Smooth muscle cell (in vitro differentiated cells): Measurements from ENCODE around the gene DCUN1D2. TPM values are rescaled to one million over a fixed set of nuclear protein-coding genes. Genes with fewer than 3 reads are reported as not detected.

ENCODE experiments used
- DNase-seq: peaks from one replicate; lab custom pipeline; 2025; ENCODE audit not compliant: unreplicated experiment; lab: John Stamatoyannopoulos, UW
- H2AFZ ChIP-seq: fragments of 200-600 bp; sonication (generic); 2 replicates; pipeline ENCODE4 v1.6.0; 2016; ENCODE audit warnings: antibody characterized with exemption, low read depth, mild to moderate bottlenecking
- H3F3A ChIP-seq: fragments of 200-600 bp; sonication (generic); 2 replicates; pipeline ENCODE4 v1.6.0; 2017; ENCODE audit warnings: antibody characterized with exemption, low read depth
- H3K27ac ChIP-seq: fragments of 200-600 bp; sonication (generic); 2 replicates; pipeline ENCODE4 v1.5.1; 2016; ENCODE audit warnings: low read depth, mild to moderate bottlenecking
- H3K27me3 ChIP-seq: fragments of 200-600 bp; sonication (generic); 2 replicates; pipeline ENCODE4 v1.6.1; 2016; ENCODE audit warnings: low read depth, mild to moderate bottlenecking
- H3K36me3 ChIP-seq: fragments of 200-600 bp; sonication (generic); 2 replicates; pipeline ENCODE4 v1.5.1; 2016; ENCODE audit warnings: low read depth
- H3K4me1 ChIP-seq: fragments of 200-600 bp; sonication (generic); 2 replicates; pipeline ENCODE4 v1.5.1; 2016; ENCODE audit warnings: low read depth
- H3K4me2 ChIP-seq: fragments of 200-600 bp; sonication (generic); 2 replicates; pipeline ENCODE4 v1.6.0; 2016; ENCODE audit warnings: mild to moderate bottlenecking
- H3K4me3 ChIP-seq: fragments of 200-600 bp; sonication (generic); 2 replicates; pipeline ENCODE4 v1.5.1; 2016; ENCODE audit warnings: mild to moderate bottlenecking
- H3K79me2 ChIP-seq: fragments of 200-600 bp; sonication (generic); 2 replicates; pipeline ENCODE4 v1.6.0; 2016; ENCODE audit warnings: low read depth, mild to moderate bottlenecking
- H3K9ac ChIP-seq: fragments of 200-600 bp; sonication (generic); 2 replicates; pipeline ENCODE4 v1.6.0; 2016; ENCODE audit warnings: low read depth
- H3K9me3 ChIP-seq: fragments of 200-600 bp; sonication (generic); replicated peaks from 2 replicates; pipeline ENCODE4 v1.5.1; 2016; ENCODE audit warnings: low read depth
- H4K20me1 ChIP-seq: fragments of 200-600 bp; sonication (generic); 2 replicates; pipeline ENCODE4 v1.6.0; 2016; ENCODE audit warnings: low read depth
- WGBS: methylation state at CpG from one replicate; pipeline ENCODE4 v1.1.7; 2016; ENCODE audit warnings: low lambda C conversion rate; 5-methylcytosine and 5-hydroxymethylcytosine counted together
- polyA plus RNA-seq: library from polyadenylated mRNA; unstranded; fragments of >200 nt; fragmentation: Nextera tagmentation; extraction: Ambion mirVana; gene quantifications from 2 replicates; pipeline ENCODE4 v1.2.1, GENCODE V29; 2016
- total RNA-seq: library from RNA; depleted of rRNA; stranded (reverse); fragments of >200 nt; gene quantifications from 2 replicates; pipeline ENCODE4 v1.2.3, GENCODE V29; 2014
- TF ChIP-seq, protein P1 (sequence below): fragments of 200-600 bp; sonication (generic); IDR thresholded peaks from 2 replicates; pipeline ENCODE4 v1.5.1; 2017; ENCODE audit warnings: borderline replicate concordance, mild to moderate bottlenecking, antibody characterized with exemption; ENCODE audit not compliant: insufficient read depth, poor library complexity, severe bottlenecking

Gene DCUN1D2
- total and polyA plus RNA-seq, 2 experiments from 2014 or later, result 6.3 to 10.8 TPM

DNA sequence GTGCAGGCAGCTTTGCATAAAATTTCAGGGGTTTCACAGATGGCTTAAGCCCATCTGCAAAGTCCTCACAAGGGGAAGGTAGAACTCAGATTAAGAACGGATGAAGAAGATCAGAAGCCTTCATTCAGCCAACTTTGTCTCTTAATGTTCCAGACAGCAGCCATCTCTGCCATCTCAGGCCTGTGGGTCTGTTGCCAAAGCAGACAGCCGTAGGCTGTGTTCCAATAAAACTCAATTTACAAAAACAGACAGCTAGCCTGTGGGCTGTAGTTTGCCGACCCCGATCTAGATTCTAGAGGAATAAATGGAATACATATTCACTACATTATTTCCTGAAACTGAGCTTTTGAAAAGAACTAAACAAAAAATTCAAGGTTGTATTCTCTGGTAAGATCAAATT is 3.8 kb downstream of the DCUN1D2 start:
- Histone ChIP-seq H3K36me3 (no peaks in the 10 kb centered on the region), H3K9me3 (no peaks in the 10 kb centered on the region), H3K27me3 (no peaks in the 10 kb centered on the region), H2AFZ (no peak overlapping the region), H4K20me1 (peaks cover 76% of the 10 kb centered on the region), H3K4me1 (peaks cover 23% of the 10 kb centered on the region), H3K4me2 (no peak overlapping the region), H3F3A (peaks cover 6% of the 10 kb centered on the region), H3K9ac (no peak overlapping the region), H3K4me3 (no peak overlapping the region), H3K79me2 (peaks cover 80% of the 10 kb centered on the region), H3K27ac (no peak overlapping the region)
- no peak for DNase-seq
- 32% methylated on average over 4 of the region's 4 CpGs for WGBS
- TF ChIP-seq, protein P1, sequence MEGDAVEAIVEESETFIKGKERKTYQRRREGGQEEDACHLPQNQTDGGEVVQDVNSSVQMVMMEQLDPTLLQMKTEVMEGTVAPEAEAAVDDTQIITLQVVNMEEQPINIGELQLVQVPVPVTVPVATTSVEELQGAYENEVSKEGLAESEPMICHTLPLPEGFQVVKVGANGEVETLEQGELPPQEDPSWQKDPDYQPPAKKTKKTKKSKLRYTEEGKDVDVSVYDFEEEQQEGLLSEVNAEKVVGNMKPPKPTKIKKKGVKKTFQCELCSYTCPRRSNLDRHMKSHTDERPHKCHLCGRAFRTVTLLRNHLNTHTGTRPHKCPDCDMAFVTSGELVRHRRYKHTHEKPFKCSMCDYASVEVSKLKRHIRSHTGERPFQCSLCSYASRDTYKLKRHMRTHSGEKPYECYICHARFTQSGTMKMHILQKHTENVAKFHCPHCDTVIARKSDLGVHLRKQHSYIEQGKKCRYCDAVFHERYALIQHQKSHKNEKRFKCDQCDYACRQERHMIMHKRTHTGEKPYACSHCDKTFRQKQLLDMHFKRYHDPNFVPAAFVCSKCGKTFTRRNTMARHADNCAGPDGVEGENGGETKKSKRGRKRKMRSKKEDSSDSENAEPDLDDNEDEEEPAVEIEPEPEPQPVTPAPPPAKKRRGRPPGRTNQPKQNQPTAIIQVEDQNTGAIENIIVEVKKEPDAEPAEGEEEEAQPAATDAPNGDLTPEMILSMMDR, result no peak

DNA sequence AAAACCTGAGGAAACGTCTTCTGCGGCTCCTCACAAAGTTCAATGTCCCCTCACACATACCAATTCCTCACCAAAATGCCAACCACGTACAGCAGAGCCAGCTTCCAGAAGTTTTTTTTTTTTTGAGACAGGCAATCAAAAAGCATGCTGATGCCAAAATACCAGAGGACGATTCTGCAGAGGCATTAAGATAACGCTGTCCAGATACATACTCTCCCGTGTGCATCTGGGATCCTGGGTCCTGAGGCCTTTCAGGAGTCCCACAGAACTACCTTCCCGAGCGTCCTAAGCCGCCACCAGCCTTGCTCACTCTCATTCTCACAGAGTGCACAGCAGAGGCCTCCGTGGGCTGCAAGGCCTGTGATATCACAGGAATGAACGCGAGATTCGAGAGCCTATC is 5.0 kb downstream of the DCUN1D2 start:
- H2AFZ ChIP-seq, result no peak overlapping the region
- peaks cover 78% of the 10 kb centered on the region for H3K79me2 ChIP-seq
- no peaks in the 10 kb centered on the region for H3K9me3 ChIP-seq
- DNase-seq, result no peak
- H3F3A ChIP-seq, result peaks cover 6% of the 10 kb centered on the region
- 69% methylated on average over 13 of the region's 13 CpGs for WGBS
- H3K36me3 ChIP-seq, result no peaks in the 10 kb centered on the region
- H3K4me3 ChIP-seq, result no peak overlapping the region
- no peak overlapping the region for H3K27ac ChIP-seq
- H3K9ac ChIP-seq, result no peak overlapping the region
- no peaks in the 10 kb centered on the region for H3K27me3 ChIP-seq
- no peak overlapping the region for H3K4me2 ChIP-seq
- peaks cover 76% of the 10 kb centered on the region for H4K20me1 ChIP-seq
- peaks cover 21% of the 10 kb centered on the region for H3K4me1 ChIP-seq
- TF ChIP-seq, protein P1, result no peak

DNA sequence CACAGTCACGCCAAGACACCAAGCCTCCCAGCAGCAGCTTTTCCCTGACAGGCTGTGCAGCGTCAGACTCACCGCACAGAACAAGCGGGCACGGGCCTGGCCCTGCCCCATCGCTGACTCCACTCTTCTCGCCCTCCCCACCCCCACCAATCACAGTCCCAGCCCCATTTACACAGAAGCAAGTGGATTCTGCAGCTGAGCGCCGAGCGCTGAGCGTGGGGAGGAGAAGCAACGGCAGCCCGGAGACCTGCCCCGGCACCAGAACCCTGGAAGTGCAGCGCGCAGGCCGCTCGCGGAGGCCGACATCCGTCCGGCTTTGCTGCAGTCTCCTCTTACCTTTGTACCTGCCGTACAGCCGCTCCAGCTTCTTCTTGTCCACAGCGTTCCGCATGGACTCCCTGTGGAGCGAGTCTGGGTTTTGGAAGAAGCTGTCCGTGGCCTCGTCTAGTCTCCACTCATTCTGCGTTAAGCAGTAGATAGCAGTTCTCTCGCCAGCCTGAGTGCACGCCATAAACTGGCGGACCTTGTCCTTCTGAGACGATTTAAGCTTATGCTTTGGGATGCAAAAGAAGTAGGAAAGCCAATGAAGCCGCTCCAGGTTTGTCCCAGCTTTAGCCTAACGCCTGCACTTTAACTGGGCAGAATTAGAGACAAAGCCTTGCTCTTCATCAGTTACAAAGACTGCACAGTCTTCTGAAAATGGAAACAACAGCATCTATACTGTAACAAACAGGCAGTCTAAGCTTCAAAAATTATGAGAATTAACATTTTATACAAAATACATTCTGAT is 6.8 kb downstream of the DCUN1D2 start:
- Histone ChIP-seq H3K27me3 (no peaks in the 10 kb centered on the region), H3F3A (no peaks in the 10 kb centered on the region), H4K20me1 (peaks cover 69% of the 10 kb centered on the region), H3K4me1 (peaks cover 10% of the 10 kb centered on the region), H3K36me3 (peaks cover 2% of the 10 kb centered on the region), H3K9ac (no peak overlapping the region), H3K4me3 (no peak overlapping the region), H3K4me2 (no peak overlapping the region), H3K79me2 (peaks cover 71% of the 10 kb centered on the region), H2AFZ (no peak overlapping the region), H3K9me3 (no peaks in the 10 kb centered on the region), H3K27ac (no peak overlapping the region)
- WGBS, result 91% methylated on average over 34 of the region's 36 CpGs
- TF ChIP-seq, protein P1, result no peak
- DNase-seq, result no peak

DNA sequence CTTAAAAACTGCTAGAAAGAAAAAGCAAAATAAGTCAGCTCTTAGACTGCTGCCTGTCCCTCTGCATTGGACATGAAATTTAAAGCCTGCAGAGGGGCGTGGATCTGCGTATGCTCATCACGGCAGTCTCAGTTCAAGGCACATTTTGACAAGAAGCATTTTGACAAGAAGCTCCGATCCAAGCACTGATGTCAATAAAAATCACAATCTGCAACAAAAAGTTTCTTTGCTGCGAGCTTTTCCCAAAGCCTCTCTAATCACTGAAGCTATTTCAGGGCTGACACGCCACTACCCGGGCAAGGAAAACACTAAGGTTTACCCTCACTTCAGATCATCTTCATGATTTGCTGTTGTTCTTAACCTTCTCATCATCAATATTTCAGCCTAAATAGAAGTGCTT is 7.4 kb downstream of the DCUN1D2 start:
- WGBS, result 81% methylated on average over 7 of the region's 7 CpGs

More for the DNA sequence above, 7.4 kb downstream of the DCUN1D2 start:
- H4K20me1 ChIP-seq, result peaks cover 62% of the 10 kb centered on the region
- no peak overlapping the region for H3K9ac ChIP-seq
- H3K4me3 ChIP-seq, result no peak overlapping the region
- H3K4me1 ChIP-seq, result peaks cover 5% of the 10 kb centered on the region
- no peak overlapping the region for H3K4me2 ChIP-seq
- no peak overlapping the region for H3K27ac ChIP-seq
- H3K27me3 ChIP-seq, result no peaks in the 10 kb centered on the region
- H3K79me2 ChIP-seq, result peaks cover 65% of the 10 kb centered on the region
- DNase-seq, result no peak
- TF ChIP-seq, protein P1, result no peak
- H3K9me3 ChIP-seq, result no peaks in the 10 kb centered on the region
- H3F3A ChIP-seq, result no peaks in the 10 kb centered on the region
- peaks cover 5% of the 10 kb centered on the region for H3K36me3 ChIP-seq
- no peak overlapping the region for H2AFZ ChIP-seq
